Vagina (tissue), 2 donors: ENCODE data around the gene PIK3R1. TPM values are rescaled to one million over a fixed set of nuclear protein-coding genes. Genes with fewer than 3 reads are reported as not detected.

Experiments used
- DNase-seq, 2 donors: peaks; one replicate each; pipeline ENCODE4 v3.0.0-alpha.2; 2017; ENCODE audit errors: extremely low spot score in 2 of 2
- H3K27ac ChIP-seq: fragments of 200-600 bp; sonication (generic); one replicate; pipeline ENCODE4 v1.5.1; 2019
- H3K27me3 ChIP-seq: fragments of 200-600 bp; sonication (generic); one replicate; pipeline ENCODE4 v1.5.1; 2019
- H3K36me3 ChIP-seq, 2 donors: fragments of 200-600 bp; sonication (generic); one replicate each; pipeline ENCODE4 v1.5.1; 2017 to 2019
- H3K4me1 ChIP-seq: fragments of 200-600 bp; sonication (generic); one replicate; pipeline ENCODE4 v1.5.1; 2019
- H3K4me3 ChIP-seq, 2 donors: fragments of 200-600 bp; sonication (generic); 1 replicate in 1 of 2; 2 replicates in 1 of 2; pipeline ENCODE4 v1.5.1; 2016 to 2019
- H3K9me3 ChIP-seq: fragments of 200-600 bp; sonication (generic); one replicate; pipeline ENCODE4 v1.5.1; 2019
- CTCF ChIP-seq, 3 experiments: fragments of 450-650 bp in 2 of 3; fragments of 200-600 bp in 1 of 3; sonication (generic) in 1 of 3; IDR thresholded peaks; one replicate each; pipeline ENCODE4 v1.5.1; 2017 to 2019; ENCODE audit warnings: antibody characterized with exemption in 3 of 3, mild to moderate bottlenecking in 2 of 3, moderate library complexity in 2 of 3
- POLR2A ChIP-seq, 2 donors: fragments of 450-650 bp; IDR thresholded peaks; one replicate each; pipeline ENCODE4 v1.6.1; 2017; ENCODE audit warnings: antibody characterized with exemption in 2 of 2, mild to moderate bottlenecking in 2 of 2, moderate library complexity in 2 of 2
- POLR2AphosphoS5 ChIP-seq, 2 donors: sonication (generic); formaldehyde crosslinking; IDR thresholded peaks; one replicate each; pipeline ENCODE4 v1.9.0; 2017; ENCODE audit warnings: antibody characterized with exemption in 2 of 2, mild to moderate bottlenecking in 2 of 2, low read depth in 1 of 2; ENCODE audit not compliant: insufficient read depth in 1 of 2
- intact Hi-C: fragments of 100-400 bp; cut with DNase I; formaldehyde crosslinking; loops from one replicate; pipeline ENCODE4 v1.15.1; 2023
- total RNA-seq: library from RNA; depleted of rRNA; stranded (reverse); fragments of >200 nt; gene quantifications from one replicate; pipeline ENCODE4 v1.2.3, GENCODE V29; 2016

The PIK3R1 gene
- total RNA-seq, 1 donor from 2014 or later, result 134 TPM

- DNase-seq, result no peak
- TF ChIP-seq POLR2AphosphoS5 (IDR thresholded peaks at IDR 0.05; ENCODE audit: insufficient read depth in 1 of 2, low read depth in 1 of 2), result no peak
- TF ChIP-seq POLR2A (IDR thresholded peaks at IDR 0.05), result no peak
- no peak for TF ChIP-seq CTCF (IDR thresholded peaks at IDR 0.05)
- H3K36me3 ChIP-seq, result peaks cover 0 to 72% of the 10 kb centered on the region in 2 donors
- H3K27ac ChIP-seq, result no peak overlapping the region
- H3K9me3 ChIP-seq, result no peaks in the 10 kb centered on the region
- no peaks in the 10 kb centered on the region for H3K27me3 ChIP-seq
- peaks cover 22% of the 10 kb centered on the region for H3K4me1 ChIP-seq
- intact Hi-C loops, result no loop called here
- H3K4me3 ChIP-seq, result no peak overlapping the region
Measured at GRCh38 chr5:68298479-68298878, 82.9 kb downstream of the PIK3R1 start.

- no peak for DNase-seq
- H3K27ac ChIP-seq, result no peak overlapping the region
- intact Hi-C loops, result no loop called here
- peaks cover 22% of the 10 kb centered on the region for H3K4me1 ChIP-seq
- TF ChIP-seq POLR2AphosphoS5 (IDR thresholded peaks at IDR 0.05; ENCODE audit: insufficient read depth in 1 of 2, low read depth in 1 of 2) (no peak), POLR2A (IDR thresholded peaks at IDR 0.05) (no peak), CTCF (IDR thresholded peaks at IDR 0.05) (no peak)
- H3K36me3 ChIP-seq, result peaks cover 0 to 66% of the 10 kb centered on the region in 2 donors
- no peaks in the 10 kb centered on the region for H3K9me3 ChIP-seq
- no peaks in the 10 kb centered on the region for H3K27me3 ChIP-seq
- no peak overlapping the region for H3K4me3 ChIP-seq
Measured at GRCh38 chr5:68299105-68299504, 83.5 kb downstream of the PIK3R1 start.

- no peaks in the 10 kb centered on the region for H3K27me3 ChIP-seq
- no peak overlapping the region for H3K27ac ChIP-seq
- DNase-seq, result peak in 1 of 2 donors; percentile 18
- H3K4me1 ChIP-seq, result peaks cover 22% of the 10 kb centered on the region
- H3K9me3 ChIP-seq, result no peaks in the 10 kb centered on the region
- H3K36me3 ChIP-seq, result peaks cover 0 to 62% of the 10 kb centered on the region in 2 donors
- TF ChIP-seq POLR2AphosphoS5 (IDR thresholded peaks at IDR 0.05; ENCODE audit: insufficient read depth in 1 of 2, low read depth in 1 of 2) (no peak), CTCF (IDR thresholded peaks at IDR 0.05) (no peak), POLR2A (IDR thresholded peaks at IDR 0.05) (no peak)
- intact Hi-C loops, result no loop called here
- H3K4me3 ChIP-seq, result no peak overlapping the region
Measured at GRCh38 chr5:68299575-68299974, 84.0 kb downstream of the PIK3R1 start.

- Histone ChIP-seq H3K27ac (no peak overlapping the region), H3K4me3 (no peak overlapping the region), H3K36me3 (peaks cover 0 to 25% of the 10 kb centered on the region in 2 donors), H3K4me1 (no peaks in the 10 kb centered on the region), H3K27me3 (no peaks in the 10 kb centered on the region), H3K9me3 (no peaks in the 10 kb centered on the region)
- intact Hi-C loops, result no loop called here
- no peak for TF ChIP-seq CTCF (IDR thresholded peaks at IDR 0.05)
- DNase-seq, result peak in 1 of 2 donors; percentile 29
Measured at GRCh38 chr5:68303038-68303738, 87.6 kb downstream of the PIK3R1 start.

GRCh38 chr5:68303754-68304420 lies 88.3 kb downstream of the PIK3R1 start:
- Histone ChIP-seq H3K27ac (no peak overlapping the region), H3K27me3 (no peaks in the 10 kb centered on the region), H3K9me3 (no peaks in the 10 kb centered on the region), H3K4me3 (no peak overlapping the region), H3K36me3 (peaks cover 0 to 20% of the 10 kb centered on the region in 2 donors), H3K4me1 (no peaks in the 10 kb centered on the region)
- intact Hi-C loops, result no loop called here
- TF ChIP-seq CTCF (IDR thresholded peaks at IDR 0.05), result no peak
- no peak for TF ChIP-seq POLR2AphosphoS5 (IDR thresholded peaks at IDR 0.05; ENCODE audit: insufficient read depth in 1 of 2, low read depth in 1 of 2)
- TF ChIP-seq POLR2A (IDR thresholded peaks at IDR 0.05), result no peak
- DNase-seq, result peak in 1 of 2 donors; percentile 44
